RWPE2 (cell line): ENCODE data around the gene KREMEN1.
"Not testable (repeated sequence)": the region's sequence is repeated elsewhere in the genome, so short reads cannot be mapped to it uniquely, and the experiment has no call there.

Experiments used
- ATAC-seq: fragments of 200-7000 bp; cut with Tn5 transposase; 3 replicates; pipeline ENCODE4 v1.9.1; 2021; ENCODE audit warnings: low read depth
- DNase-seq: peaks from one replicate; pipeline ENCODE4 v3.0.0-alpha.2; 2020; ENCODE audit warnings: low spot score
- H3K27ac ChIP-seq: fragments of 450-650 bp; 2 replicates; pipeline ENCODE4 v1.5.1; 2017; ENCODE audit warnings: mild to moderate bottlenecking; ENCODE audit not compliant: poor library complexity, severe bottlenecking
- H3K27me3 ChIP-seq: fragments of 250-450 bp; sonication (Bioruptor Pico); 2 replicates; pipeline ENCODE4 v1.5.1; 2021; ENCODE audit warnings: mild to moderate bottlenecking, moderate library complexity; ENCODE audit not compliant: insufficient read depth, poor library complexity, severe bottlenecking
- H3K36me3 ChIP-seq: fragments of 250-450 bp; sonication (Bioruptor Pico); 2 replicates; pipeline ENCODE4 v1.5.1; 2020; ENCODE audit warnings: low read depth, mild to moderate bottlenecking, moderate library complexity
- H3K4me1 ChIP-seq: fragments of 250-450 bp; sonication (Bioruptor Pico); 2 replicates; pipeline ENCODE4 v1.5.1; 2021; ENCODE audit warnings: mild to moderate bottlenecking, moderate library complexity; ENCODE audit not compliant: insufficient read depth, poor library complexity, severe bottlenecking
- H3K4me3 ChIP-seq: fragments of 250-450 bp; sonication (Bioruptor Pico); 2 replicates; pipeline ENCODE4 v1.5.1; 2021; ENCODE audit warnings: mild to moderate bottlenecking, moderate library complexity; ENCODE audit not compliant: severe bottlenecking
- H3K9me3 ChIP-seq: fragments of 250-450 bp; sonication (Bioruptor Pico); 2 replicates; pipeline ENCODE4 v1.5.1; 2021; ENCODE audit warnings: mild to moderate bottlenecking, moderate library complexity; ENCODE audit not compliant: severe bottlenecking
- TF ChIP-seq, protein P1 (sequence below): fragments of 450-650 bp; IDR thresholded peaks from one replicate; pipeline ENCODE4 v1.5.1; 2017; ENCODE audit warnings: mild to moderate bottlenecking, moderate library complexity; ENCODE audit not compliant: poor library complexity, severe bottlenecking

KREMEN1 gene

DNA sequence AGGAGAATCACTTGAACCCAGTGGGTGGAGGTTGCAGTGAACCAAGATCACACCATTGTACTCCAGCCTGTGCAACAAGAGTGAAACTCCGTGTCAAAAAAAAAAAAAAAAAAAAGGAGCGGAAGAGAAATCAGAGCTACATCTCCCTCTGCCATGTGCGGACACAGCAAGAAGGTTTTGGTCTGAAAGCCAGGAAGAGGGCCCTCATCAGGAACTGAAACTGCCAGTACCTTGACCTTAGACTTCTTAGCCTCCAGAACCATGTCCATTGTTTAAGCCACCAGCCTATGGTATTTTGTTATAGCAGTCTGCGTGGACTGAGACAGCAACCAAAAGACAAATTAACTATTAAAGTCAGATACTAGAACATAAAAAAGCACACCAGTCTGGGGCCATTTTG, 41.6 kb downstream of the KREMEN1 start:
- no peak overlapping the region for H3K4me3 ChIP-seq
- ATAC-seq (no peak), DNase-seq (no peak)
- H3K27ac ChIP-seq: no peak overlapping the region
- no peaks in the 10 kb centered on the region for H3K36me3 ChIP-seq
- no peaks in the 10 kb centered on the region for H3K9me3 ChIP-seq
- no peaks in the 10 kb centered on the region for H3K27me3 ChIP-seq
- TF ChIP-seq, protein P1, sequence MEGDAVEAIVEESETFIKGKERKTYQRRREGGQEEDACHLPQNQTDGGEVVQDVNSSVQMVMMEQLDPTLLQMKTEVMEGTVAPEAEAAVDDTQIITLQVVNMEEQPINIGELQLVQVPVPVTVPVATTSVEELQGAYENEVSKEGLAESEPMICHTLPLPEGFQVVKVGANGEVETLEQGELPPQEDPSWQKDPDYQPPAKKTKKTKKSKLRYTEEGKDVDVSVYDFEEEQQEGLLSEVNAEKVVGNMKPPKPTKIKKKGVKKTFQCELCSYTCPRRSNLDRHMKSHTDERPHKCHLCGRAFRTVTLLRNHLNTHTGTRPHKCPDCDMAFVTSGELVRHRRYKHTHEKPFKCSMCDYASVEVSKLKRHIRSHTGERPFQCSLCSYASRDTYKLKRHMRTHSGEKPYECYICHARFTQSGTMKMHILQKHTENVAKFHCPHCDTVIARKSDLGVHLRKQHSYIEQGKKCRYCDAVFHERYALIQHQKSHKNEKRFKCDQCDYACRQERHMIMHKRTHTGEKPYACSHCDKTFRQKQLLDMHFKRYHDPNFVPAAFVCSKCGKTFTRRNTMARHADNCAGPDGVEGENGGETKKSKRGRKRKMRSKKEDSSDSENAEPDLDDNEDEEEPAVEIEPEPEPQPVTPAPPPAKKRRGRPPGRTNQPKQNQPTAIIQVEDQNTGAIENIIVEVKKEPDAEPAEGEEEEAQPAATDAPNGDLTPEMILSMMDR: no peak
- no peaks in the 10 kb centered on the region for H3K4me1 ChIP-seq

DNA sequence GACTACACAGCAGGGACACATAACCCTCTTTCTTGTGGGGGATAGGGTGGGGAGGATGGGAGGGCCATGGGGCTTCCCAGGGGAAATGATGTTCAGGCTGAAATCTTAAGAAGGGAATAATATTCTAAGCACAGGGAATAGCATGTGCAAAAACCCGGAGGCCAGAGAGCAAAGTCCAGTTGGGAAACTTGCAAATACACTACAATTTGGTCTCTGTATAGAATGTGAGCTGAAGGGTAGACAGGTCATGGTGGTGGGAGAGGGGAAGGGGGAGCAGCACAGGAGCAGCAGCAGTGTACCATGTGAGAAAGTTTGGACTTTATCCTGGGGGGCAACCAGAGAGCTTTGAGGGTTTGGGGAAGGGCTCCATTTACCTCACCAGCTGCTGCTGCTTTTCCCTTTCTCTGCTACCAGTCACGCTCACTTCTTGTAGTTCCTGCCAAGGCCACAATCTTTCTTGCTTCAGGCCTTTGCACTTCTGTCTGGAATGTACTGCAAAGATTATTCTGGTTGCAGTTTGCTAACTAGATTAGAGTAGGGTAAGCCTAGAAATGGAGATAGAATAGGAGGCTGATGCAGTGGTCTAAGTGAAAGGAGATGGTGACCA, 43.0 kb downstream of the KREMEN1 start:
- TF ChIP-seq, protein P1: no peak
- H3K4me1 ChIP-seq: no peaks in the 10 kb centered on the region
- H3K4me3 ChIP-seq: no peak overlapping the region
- no peak for DNase-seq
- H3K27me3 ChIP-seq: no peaks in the 10 kb centered on the region
- H3K36me3 ChIP-seq: no peaks in the 10 kb centered on the region
- ATAC-seq: no peak
- H3K27ac ChIP-seq: no peak overlapping the region
- H3K9me3 ChIP-seq: no peaks in the 10 kb centered on the region

- H3K36me3 ChIP-seq: no peaks in the 10 kb centered on the region
- H3K9me3 ChIP-seq: no peaks in the 10 kb centered on the region
- DNase-seq (no peak), ATAC-seq (no peak)
- TF ChIP-seq, protein P1: no peak
- no peaks in the 10 kb centered on the region for H3K4me1 ChIP-seq
- no peak overlapping the region for H3K4me3 ChIP-seq
- H3K27ac ChIP-seq: no peak overlapping the region
- no peaks in the 10 kb centered on the region for H3K27me3 ChIP-seq
These were observed 43.7 kb downstream of the KREMEN1 start for GRCh38 chr22:29116397-29117123.

GRCh38 chr22:29117799-29118477, 45.1 kb downstream of the KREMEN1 start:
- no peaks in the 10 kb centered on the region for H3K27me3 ChIP-seq
- ATAC-seq (no peak; the same call in 2 of the 3 replicates), DNase-seq (no peak)
- TF ChIP-seq, protein P1: no peak
- no peaks in the 10 kb centered on the region for H3K9me3 ChIP-seq
- H3K4me3 ChIP-seq: no peak overlapping the region
- no peaks in the 10 kb centered on the region for H3K4me1 ChIP-seq
- H3K27ac ChIP-seq: no peak overlapping the region
- no peaks in the 10 kb centered on the region for H3K36me3 ChIP-seq

DNA sequence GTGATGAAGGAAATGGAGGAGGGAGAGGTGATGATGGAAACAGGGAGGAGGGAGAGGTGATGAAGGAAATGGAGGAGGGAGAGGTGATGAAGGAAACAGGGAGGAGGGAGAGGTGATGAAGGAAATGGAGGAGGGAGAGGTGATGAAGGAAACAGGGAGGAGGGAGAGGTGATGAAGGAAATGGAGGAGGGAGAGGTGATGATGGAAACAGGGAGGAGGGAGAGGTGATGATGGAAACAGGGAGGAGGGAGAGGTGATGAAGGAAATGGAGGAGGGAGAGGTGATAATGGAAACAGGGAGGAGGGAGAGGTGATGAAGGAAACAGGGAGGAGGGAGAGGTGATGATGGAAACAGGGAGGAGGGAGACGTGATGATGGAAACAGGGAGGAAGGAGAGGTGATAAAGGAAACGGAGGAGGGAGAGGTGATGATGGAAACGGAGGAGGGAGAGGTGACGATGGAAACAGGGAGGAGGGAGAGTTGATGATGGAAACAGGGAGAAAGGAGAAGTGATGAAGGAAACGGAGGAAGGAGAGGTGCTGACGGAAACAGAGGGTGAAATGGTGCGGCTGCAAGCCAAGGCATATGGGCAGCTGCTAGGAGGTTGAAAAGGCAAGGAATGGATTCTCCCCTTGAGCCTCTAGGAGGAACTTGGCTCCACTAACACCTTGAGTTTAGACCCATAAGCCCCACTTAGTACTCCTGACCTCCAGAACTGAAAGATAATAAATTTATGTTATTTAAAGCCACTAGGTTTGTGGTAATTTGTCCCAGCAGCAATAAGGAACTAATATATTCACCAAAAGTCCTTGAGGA, 47.5 kb downstream of the KREMEN1 start:
- not testable (repeated sequence) for H3K36me3 ChIP-seq, ATAC-seq, H3K27ac ChIP-seq, H3K4me1 ChIP-seq, H3K4me3 ChIP-seq, H3K9me3 ChIP-seq, DNase-seq, H3K27me3 ChIP-seq
